Retinal pigment epithelial cell (primary cell): ENCODE results near the gene HABP4.

Experiments
- DNase-seq: peaks from one replicate; pipeline ENCODE4 v3.0.0-alpha.2; 2010; ENCODE audit warnings: low read depth
- H3K4me3 ChIP-seq: 2 replicates; pipeline ENCODE4 v1.5.1; 2011; ENCODE audit warnings: mild to moderate bottlenecking, low read length, control low read depth, moderate library complexity
- TF ChIP-seq, protein P1 (sequence below): conservative IDR thresholded peaks from 2 replicates; pipeline ENCODE4 v1.5.1; 2011; ENCODE audit warnings: low read depth, low read length, control low read depth, inconsistent platforms

HABP4 gene

DNA sequence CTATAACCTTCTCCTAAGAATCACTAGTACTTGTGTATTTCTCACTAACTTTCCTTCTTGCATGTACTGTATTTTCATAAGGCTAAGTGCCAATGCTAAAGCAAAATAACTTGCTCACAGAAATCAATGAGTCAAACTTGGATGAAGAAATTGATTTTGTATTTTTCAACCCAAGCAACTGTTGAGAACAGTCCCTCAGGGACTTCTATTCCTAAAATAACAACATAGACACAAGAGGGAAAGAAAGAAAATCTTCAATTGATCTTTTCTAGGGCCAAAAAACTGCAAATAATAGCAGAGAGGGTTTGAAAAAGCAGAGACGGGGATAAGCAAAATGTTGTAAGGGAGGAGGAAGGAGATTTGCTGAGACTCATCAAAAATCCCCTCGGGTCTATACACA is 69.8 kb downstream of the HABP4 start:
- TF ChIP-seq, protein P1, sequence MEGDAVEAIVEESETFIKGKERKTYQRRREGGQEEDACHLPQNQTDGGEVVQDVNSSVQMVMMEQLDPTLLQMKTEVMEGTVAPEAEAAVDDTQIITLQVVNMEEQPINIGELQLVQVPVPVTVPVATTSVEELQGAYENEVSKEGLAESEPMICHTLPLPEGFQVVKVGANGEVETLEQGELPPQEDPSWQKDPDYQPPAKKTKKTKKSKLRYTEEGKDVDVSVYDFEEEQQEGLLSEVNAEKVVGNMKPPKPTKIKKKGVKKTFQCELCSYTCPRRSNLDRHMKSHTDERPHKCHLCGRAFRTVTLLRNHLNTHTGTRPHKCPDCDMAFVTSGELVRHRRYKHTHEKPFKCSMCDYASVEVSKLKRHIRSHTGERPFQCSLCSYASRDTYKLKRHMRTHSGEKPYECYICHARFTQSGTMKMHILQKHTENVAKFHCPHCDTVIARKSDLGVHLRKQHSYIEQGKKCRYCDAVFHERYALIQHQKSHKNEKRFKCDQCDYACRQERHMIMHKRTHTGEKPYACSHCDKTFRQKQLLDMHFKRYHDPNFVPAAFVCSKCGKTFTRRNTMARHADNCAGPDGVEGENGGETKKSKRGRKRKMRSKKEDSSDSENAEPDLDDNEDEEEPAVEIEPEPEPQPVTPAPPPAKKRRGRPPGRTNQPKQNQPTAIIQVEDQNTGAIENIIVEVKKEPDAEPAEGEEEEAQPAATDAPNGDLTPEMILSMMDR: no peak
- H3K4me3 ChIP-seq: no peak overlapping the region
- no peak for DNase-seq

DNA sequence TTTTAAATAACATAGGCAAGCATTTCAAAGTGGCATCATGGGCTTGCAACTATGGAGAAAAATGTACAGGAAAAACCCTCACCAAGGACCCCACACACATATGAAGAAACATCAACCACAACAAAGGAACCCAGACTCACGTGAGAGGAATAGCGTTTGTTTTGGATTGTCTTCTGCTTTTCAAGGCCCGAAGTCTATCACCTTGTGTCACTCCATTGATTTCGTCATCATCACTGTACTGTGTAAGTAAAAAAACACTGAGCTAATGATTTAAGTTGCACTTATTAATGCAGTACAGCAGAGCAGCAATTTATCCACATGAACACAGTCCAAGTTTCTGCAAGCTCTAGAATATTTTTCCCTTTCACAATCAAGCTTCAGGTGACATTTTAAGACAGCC is 72.4 kb downstream of the HABP4 start:
- DNase-seq: no peak
- no peak overlapping the region for H3K4me3 ChIP-seq
- TF ChIP-seq, protein P1: no peak

DNA sequence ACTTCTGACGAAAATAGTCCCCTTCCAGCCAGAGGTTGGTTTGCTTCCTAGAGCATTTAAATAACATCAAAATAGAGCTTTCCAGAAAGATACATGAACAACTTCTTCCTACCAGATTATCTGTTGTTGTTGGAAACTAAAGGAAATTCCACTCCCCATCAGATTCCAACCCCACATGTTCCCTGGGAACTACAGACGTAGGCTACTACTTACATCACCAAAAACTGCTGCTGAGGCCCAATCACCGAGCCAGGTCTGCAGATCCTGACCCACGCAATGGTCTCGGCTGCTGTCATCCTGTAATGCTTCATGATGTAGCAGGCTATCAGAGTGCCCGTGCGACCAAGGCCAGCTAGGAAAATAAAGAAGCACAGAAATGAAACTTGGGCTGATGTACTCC is 73.4 kb downstream of the HABP4 start:
- no peak overlapping the region for H3K4me3 ChIP-seq
- TF ChIP-seq, protein P1: no peak
- no peak for DNase-seq

DNA sequence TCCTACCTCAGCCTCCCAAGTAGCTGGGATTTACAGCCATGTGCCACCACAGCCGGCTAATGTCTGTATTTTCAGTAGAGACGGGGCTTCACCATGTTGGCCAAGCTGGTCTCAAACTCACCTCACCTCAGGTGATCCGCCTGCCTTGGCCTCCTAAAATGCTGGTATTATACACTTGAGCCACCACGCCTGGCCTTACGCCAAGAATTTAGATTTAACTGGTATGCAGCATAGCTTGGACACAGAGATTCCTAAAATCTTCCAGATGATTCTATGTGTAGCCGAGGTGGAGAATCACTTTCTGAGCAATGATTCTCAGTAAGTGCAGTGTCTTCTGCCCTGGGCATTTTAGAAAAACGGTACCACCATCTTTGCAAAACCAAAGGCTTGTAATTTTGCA is 74.1 kb downstream of the HABP4 start:
- no peak for DNase-seq
- TF ChIP-seq, protein P1: no peak
- no peak overlapping the region for H3K4me3 ChIP-seq

DNA sequence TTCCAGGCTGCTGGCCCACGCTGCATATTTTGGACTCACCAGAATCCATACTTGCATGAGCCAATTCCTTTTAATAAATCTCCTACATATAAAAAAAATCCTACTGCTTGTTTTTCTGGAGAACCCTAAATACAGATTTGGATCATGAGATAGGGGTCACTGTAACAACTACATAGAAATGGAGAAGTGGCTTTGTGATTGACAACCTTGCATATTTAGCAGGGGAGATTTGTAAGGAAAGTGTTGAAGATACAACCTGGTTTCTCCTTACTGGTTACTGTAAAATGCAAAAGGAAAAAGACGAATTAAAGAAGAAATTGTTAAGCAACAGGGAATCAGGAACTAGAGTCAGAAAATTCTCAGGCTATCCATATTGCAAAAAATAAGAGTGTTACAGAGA is 74.8 kb downstream of the HABP4 start:
- H3K4me3 ChIP-seq: no peak overlapping the region
- DNase-seq: no peak
- TF ChIP-seq, protein P1: no peak

DNA sequence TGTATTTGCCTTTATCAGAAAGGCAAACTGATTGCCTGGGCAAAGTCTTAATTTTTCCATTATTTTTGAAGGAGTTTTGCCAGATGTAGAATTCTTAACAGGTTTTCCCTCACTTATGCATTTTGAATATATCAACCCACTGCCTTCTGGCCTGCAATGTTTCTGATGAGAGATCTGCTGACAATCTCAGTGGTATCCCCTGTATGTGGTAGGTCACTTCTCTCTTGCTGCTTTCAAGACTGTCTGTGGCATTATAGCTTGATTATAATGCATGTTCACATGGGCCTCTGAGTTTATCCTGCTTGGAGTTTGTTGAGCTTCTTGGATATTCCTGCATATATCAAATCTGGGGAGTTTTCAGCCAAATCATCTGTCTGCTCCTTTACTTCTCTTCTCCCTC is 82.2 kb downstream of the HABP4 start:
- TF ChIP-seq, protein P1: no peak
- no peak overlapping the region for H3K4me3 ChIP-seq
- DNase-seq: no peak

DNA sequence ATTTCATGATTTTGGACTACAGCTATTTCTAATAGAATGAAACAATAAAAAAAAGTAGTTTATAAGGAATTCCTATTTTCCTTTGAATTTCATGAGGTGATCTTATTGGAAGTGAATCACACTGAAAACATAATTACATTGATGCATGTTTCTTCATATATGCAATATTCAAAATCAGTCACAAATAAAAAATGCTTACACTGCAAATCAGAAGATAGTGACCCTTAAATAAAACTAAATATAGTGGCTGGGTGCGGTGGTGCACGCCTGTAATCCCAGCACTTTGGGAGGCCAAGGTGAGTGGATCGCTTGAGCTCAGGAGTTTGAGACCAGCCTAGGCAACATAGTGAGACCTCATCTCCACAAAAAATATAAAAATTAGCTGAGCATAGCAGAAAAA is 90.1 kb downstream of the HABP4 start:
- TF ChIP-seq, protein P1: no peak
- H3K4me3 ChIP-seq: no peak overlapping the region
- no peak for DNase-seq
